LNCaP clone FGC (cell line): ENCODE results near the gene IFT80.
"Not testable (repeated sequence)": the region's sequence is repeated elsewhere in the genome, so short reads cannot be mapped to it uniquely, and the experiment has no call there.

ENCODE experiments used
- DNase-seq: peaks from one replicate; pipeline ENCODE4 v3.0.0-alpha.2; 2011; ENCODE audit warnings: low read depth
- H3K4me3 ChIP-seq: 2 replicates; pipeline ENCODE4 v1.5.1; 2011; ENCODE audit warnings: mild to moderate bottlenecking, low read depth, low read length, control low read depth
- TF ChIP-seq, protein P1 (sequence below): IDR thresholded peaks from 2 replicates; pipeline ENCODE4 v1.5.1; 2012; ENCODE audit warnings: mild to moderate bottlenecking; ENCODE audit not compliant: control insufficient read depth, insufficient read depth; ENCODE audit errors: extremely low read depth

The IFT80 gene

DNA sequence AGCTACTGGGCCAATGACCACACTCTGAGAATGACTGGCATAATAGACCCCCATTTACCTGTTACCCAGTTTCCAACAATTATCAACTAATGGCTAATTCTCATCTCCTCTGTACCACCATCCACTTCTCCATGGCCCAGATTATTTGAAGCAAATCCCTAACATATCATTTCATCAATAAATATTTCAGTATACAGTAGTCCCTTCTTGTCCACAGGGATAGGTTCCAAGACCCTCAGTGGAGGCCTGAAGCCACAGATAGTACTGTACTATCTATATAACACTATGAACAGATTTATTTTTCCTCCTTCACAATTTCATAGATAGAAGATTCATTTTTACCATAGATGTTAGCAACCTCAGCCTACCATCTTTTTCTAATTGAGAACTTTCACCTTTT lies 68.3 kb downstream of the IFT80 start:
- no peak for DNase-seq
- TF ChIP-seq, protein P1, sequence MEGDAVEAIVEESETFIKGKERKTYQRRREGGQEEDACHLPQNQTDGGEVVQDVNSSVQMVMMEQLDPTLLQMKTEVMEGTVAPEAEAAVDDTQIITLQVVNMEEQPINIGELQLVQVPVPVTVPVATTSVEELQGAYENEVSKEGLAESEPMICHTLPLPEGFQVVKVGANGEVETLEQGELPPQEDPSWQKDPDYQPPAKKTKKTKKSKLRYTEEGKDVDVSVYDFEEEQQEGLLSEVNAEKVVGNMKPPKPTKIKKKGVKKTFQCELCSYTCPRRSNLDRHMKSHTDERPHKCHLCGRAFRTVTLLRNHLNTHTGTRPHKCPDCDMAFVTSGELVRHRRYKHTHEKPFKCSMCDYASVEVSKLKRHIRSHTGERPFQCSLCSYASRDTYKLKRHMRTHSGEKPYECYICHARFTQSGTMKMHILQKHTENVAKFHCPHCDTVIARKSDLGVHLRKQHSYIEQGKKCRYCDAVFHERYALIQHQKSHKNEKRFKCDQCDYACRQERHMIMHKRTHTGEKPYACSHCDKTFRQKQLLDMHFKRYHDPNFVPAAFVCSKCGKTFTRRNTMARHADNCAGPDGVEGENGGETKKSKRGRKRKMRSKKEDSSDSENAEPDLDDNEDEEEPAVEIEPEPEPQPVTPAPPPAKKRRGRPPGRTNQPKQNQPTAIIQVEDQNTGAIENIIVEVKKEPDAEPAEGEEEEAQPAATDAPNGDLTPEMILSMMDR, result no peak
- no peak overlapping the region for H3K4me3 ChIP-seq

DNA sequence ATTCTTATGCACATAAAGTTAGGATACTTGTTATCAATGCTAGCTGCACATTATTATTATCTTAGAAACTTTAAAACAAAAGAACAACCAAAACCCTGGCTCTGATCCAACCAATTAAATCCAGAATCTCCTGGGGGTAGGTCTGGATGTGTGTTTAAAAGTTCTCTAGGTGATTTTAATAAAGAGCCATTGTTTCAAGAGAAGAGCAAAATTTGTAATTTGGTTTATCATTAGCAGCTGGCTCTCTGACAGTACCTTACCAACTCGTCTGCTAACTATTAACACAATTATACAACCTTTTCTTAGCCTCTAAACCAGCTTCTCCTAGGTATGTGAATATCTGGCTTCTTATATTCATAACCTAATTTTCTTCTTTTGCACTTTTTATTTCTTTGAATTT lies 68.9 kb downstream of the IFT80 start:
- TF ChIP-seq, protein P1, result no peak
- no peak overlapping the region for H3K4me3 ChIP-seq
- no peak for DNase-seq

DNA sequence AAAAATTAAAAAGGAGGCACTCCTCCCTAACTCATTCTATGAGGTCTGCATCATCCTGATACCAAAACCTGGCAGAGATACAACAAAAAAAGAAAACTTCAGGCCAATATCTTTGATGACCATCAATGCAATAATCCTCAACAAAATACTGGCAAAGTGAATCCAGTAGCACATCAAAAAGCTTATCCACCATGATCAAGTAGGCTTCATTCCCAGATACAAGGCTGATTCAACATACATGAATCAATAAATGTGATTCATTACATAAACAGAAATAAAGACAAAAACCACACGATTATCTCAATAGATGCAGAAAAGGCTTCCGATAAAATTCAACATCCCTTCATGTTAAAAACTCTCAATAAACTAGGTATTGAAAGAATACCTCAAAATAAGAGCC lies 72.7 kb downstream of the IFT80 start:
- not testable (repeated sequence) for DNase-seq, H3K4me3 ChIP-seq

DNA sequence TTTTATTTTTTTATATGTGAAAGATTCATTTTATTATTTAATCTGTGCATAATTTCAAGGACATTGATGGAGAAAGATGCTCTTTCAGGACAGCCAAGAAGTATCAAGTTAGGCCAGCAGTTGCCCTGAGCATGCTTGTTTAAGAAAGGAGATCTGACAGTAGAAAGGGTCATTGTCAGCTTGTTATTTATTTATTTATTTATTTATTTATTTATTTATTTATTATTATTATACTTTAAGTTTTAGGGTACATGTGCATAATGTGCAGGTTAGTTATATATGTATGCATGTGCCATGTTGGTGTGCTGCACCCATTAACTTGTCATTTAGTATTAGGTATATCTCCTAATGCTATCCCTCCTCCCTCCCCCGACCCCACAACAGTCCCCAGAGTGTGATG lies 77.2 kb downstream of the IFT80 start:
- DNase-seq, H3K4me3 ChIP-seq: not testable (repeated sequence)

DNA sequence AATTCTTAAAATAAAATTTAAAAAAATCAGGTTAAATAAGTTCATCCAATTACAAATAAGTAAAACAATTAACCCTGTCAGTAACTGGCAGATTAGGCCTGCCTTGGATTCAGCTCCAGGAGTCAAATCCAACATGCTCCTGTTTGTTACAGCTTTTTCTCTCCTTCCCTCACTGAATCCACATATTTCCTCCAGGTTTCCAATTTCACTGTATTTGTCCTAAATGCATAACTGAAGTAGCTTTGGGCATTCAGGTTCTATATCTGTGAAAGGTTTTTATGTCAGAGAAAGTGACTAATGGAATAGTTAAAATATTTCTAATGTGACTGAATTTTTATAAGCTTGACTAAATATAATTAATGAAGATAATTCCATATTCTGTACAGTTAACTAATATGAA lies 79.7 kb downstream of the IFT80 start:
- DNase-seq, result no peak
- TF ChIP-seq, protein P1, result no peak
- H3K4me3 ChIP-seq, result no peak overlapping the region

DNA sequence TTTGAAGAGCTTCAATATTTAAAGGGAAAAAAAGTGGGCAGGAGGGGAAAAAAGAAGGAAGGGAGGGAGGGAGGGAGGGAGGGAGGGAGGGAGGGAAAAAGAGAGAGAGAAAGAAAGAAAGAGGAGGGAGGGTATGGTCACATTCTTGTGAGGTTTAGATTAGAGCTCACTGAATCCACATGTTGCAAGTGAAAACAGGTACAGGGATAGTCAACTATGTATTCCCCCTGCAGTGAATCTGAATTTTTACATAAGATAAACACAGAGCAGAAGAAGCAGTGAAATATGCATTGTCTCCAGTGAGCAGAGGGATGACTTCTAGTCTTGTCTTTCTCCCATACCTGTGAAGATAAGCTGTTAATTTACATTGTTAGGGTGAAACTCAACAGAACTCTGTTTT lies 84.0 kb downstream of the IFT80 start:
- H3K4me3 ChIP-seq, result no peak overlapping the region
- DNase-seq, result no peak
- TF ChIP-seq, protein P1, result no peak

DNA sequence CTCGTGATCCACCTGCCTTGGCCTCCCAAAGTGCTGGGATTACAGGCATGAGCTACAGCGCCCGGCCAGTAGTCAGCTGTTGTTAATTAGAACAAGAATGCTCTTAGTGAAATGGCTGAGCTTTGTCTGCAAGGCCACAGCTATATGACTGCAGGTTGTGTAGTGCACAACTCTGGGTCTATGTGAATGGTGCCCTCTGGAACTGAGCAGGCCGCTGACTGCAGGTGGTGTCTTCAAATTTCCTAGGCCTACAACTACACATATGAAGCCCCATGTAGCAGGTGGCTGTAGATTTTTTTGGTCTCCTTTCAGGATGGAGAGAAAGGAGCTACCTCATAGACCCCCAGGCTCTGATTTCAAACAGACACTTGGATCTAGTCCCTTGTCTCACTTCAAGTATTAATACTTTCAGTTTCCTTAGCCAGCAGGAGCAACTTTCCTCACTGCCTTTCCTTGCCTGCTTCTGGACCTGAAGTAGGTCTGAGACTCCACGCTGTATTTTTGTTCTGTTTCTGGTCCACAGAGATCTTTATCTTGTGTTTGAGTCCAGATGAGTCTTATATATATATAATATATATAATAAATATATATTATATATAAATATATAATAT lies 86.9 kb downstream of the IFT80 start:
- no peak for DNase-seq
- H3K4me3 ChIP-seq, result no peak overlapping the region
- TF ChIP-seq, protein P1, result no peak

DNA sequence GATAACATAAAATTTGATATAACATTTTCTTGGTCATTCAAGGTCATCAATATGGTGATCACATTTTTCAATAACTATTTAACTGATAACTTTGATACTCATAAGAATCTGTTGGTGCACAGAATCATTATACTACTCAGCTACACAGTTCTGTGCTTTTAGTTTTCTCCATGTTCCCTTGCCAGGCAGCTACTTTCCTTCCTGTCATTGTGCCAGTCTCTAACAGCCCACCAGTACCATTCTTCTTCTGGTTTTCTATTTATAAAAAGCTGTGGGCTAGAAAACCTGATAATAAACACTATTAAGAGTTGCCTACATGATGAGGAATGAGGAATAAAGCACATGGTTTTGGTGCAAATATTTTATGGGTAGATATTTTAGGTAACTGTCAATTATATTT lies 96.2 kb downstream of the IFT80 start:
- no peak overlapping the region for H3K4me3 ChIP-seq
- TF ChIP-seq, protein P1, result no peak
- DNase-seq, result no peak
